GM13976 (cell line): ENCODE measurements around the gene KRT12.

Experiments used
- DNase-seq: peaks from one replicate; pipeline ENCODE4 v3.0.0; 2012; ENCODE audit warnings: low spot score
- in situ Hi-C: fragments of 300-500 bp; cut with MboI; formaldehyde crosslinking; loops from one replicate; pipeline ENCODE4 v1.12.0; 2022; ENCODE audit warnings: low sequenced_read_pairs, mixed read lengths, inconsistent platforms; ENCODE audit not compliant: unreplicated experiment
- TF ChIP-seq, protein P1 (sequence below): IDR thresholded peaks from 2 replicates; pipeline ENCODE4 v1.5.1; 2012; ENCODE audit warnings: borderline replicate concordance, mild to moderate bottlenecking; ENCODE audit not compliant: insufficient read depth; ENCODE audit errors: extremely low read depth, missing control alignments, control extremely low read depth

KRT12 gene

GRCh38 chr17:40849723-40850122 lies 17.3 kb downstream of the KRT12 start:
- TF ChIP-seq, protein P1, sequence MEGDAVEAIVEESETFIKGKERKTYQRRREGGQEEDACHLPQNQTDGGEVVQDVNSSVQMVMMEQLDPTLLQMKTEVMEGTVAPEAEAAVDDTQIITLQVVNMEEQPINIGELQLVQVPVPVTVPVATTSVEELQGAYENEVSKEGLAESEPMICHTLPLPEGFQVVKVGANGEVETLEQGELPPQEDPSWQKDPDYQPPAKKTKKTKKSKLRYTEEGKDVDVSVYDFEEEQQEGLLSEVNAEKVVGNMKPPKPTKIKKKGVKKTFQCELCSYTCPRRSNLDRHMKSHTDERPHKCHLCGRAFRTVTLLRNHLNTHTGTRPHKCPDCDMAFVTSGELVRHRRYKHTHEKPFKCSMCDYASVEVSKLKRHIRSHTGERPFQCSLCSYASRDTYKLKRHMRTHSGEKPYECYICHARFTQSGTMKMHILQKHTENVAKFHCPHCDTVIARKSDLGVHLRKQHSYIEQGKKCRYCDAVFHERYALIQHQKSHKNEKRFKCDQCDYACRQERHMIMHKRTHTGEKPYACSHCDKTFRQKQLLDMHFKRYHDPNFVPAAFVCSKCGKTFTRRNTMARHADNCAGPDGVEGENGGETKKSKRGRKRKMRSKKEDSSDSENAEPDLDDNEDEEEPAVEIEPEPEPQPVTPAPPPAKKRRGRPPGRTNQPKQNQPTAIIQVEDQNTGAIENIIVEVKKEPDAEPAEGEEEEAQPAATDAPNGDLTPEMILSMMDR: no peak
- in situ Hi-C loops: no loop called here

DNA sequence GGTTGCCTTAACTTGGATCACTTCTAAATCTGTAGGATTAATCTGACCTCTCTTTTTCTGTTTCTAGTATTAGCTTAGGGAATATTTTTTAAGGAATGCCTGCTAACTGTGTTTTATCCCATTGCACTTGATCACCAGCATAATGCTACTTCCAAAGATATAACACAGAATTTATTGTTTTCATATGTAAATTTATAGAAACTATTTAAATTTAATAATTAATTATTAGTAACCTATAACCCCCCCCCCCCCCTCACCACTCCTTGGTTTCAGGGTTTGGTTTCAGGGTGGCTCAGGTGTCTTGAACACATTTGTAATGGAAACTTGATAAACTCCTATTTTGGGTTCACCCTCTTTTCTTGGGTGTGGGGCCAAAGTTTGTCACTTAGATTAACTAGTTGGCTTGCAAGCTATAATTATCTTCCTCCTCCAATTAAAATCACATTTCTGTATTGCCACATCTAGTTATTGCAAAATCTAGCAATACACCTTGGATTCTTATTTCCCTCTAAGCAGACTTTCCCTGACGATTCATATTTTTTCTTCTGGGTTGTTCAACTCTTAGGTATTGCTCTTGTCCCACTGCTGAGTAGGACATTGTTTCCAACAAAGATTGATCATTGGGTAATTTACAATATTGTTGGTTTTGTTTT lies 18.3 kb downstream of the KRT12 start:
- no peak for DNase-seq
- in situ Hi-C loops: no loop called here
- TF ChIP-seq, protein P1: no peak

More at GRCh38 chr17:40849723-40850122, 17.3 kb downstream of the KRT12 start:
- no peak for DNase-seq

- in situ Hi-C loops: no loop called here
- TF ChIP-seq, protein P1: no peak
- no peak for DNase-seq
These were observed 20.4 kb downstream of the KRT12 start for GRCh38 chr17:40846515-40847144.

GRCh38 chr17:40844671-40845107 lies 22.3 kb downstream of the KRT12 start:
- TF ChIP-seq, protein P1: no peak
- in situ Hi-C loops: no loop called here
- no peak for DNase-seq

- in situ Hi-C loops: no loop called here
- DNase-seq: no peak
- TF ChIP-seq, protein P1: no peak
These were observed 23.8 kb downstream of the KRT12 start for GRCh38 chr17:40843242-40843641.

GRCh38 chr17:40841246-40841645 lies 25.8 kb downstream of the KRT12 start:
- in situ Hi-C loops: no loop called here
- no peak for DNase-seq
- TF ChIP-seq, protein P1: no peak
